ENCODE data around the gene HOXB3.

DNA sequence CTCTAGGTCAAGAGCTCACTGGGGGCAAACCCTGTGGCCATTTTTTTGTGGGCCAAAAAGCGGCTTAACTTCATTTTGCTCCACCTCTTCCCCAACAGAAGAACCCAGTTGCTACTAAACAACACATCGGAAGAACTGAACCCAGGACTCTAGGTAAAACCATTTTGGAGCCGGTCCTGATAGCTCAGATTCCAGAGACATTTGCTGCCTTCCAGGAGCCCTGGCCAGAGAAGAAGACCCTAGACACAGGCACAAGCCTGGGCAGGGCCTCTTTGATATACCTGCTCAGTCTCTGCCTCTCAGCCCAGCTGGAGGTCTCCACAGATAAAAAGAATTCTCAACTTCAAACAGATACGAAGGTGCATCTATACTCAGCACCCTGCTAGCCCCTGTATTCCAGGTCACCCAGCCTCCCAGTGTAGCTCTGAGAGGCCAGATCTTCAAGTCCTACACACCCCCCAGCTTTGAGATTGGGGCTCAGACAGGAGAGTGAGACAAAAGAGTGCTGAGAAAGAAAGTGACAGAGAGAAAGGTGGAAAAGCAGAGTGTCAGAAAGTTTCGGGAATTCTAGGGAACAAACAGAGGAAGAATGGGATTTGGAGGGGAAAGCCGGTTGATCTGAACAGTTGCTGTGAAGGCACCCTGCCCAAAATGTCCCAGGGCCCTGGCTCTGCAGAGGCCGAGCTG, 42.7 kb upstream of the HOXB3 start:
- no peak for TF ChIP-seq POLR2A (IDR thresholded peaks at IDR 0.05; ENCODE audit: low read depth)
- TF ChIP-seq, protein P1, sequence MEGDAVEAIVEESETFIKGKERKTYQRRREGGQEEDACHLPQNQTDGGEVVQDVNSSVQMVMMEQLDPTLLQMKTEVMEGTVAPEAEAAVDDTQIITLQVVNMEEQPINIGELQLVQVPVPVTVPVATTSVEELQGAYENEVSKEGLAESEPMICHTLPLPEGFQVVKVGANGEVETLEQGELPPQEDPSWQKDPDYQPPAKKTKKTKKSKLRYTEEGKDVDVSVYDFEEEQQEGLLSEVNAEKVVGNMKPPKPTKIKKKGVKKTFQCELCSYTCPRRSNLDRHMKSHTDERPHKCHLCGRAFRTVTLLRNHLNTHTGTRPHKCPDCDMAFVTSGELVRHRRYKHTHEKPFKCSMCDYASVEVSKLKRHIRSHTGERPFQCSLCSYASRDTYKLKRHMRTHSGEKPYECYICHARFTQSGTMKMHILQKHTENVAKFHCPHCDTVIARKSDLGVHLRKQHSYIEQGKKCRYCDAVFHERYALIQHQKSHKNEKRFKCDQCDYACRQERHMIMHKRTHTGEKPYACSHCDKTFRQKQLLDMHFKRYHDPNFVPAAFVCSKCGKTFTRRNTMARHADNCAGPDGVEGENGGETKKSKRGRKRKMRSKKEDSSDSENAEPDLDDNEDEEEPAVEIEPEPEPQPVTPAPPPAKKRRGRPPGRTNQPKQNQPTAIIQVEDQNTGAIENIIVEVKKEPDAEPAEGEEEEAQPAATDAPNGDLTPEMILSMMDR (IDR thresholded peaks at IDR 0.05) = no peak
